ENCODE measurements around the gene NPSR1. TPM values are rescaled to one million over a fixed set of nuclear protein-coding genes. Genes with fewer than 3 reads are reported as not detected.

NPSR1 gene
- total RNA-seq, 4 donors from 2014 or later = not detected

DNA sequence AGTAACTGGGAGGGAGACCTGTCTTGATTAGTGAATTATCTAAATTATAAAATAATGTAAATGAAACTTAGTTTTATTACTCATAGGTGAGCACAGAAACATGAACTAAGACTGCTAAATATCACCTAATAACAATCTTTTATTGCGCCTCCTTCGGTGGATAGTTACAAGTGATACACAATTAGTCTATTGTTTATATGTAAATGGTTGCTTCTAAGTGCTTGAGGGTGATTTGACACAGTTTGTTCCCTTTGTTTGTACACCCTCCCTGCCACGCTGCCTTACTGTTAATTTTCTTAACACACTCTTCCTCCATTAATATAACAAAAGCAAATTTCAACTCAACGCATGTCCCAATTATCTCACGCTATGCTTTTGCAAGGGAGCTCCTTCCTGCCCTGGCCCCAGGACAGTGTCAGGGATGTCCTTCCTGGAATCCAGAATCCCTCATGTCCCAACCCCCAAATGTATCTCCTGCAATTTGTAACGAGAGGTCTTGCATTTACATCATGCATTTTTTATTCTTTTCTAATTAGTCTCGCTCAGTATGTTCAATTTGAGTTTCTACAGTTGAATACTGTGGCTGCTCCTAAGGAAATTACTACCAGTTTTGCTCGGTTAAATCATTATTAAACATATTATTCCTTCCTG is 4.2 kb downstream of the NPSR1 start:
- no peak for ATAC-seq
- DNase-seq = no peak
- no peak for TF ChIP-seq POLR2A (IDR thresholded peaks at IDR 0.05)
- TF ChIP-seq, protein P1, sequence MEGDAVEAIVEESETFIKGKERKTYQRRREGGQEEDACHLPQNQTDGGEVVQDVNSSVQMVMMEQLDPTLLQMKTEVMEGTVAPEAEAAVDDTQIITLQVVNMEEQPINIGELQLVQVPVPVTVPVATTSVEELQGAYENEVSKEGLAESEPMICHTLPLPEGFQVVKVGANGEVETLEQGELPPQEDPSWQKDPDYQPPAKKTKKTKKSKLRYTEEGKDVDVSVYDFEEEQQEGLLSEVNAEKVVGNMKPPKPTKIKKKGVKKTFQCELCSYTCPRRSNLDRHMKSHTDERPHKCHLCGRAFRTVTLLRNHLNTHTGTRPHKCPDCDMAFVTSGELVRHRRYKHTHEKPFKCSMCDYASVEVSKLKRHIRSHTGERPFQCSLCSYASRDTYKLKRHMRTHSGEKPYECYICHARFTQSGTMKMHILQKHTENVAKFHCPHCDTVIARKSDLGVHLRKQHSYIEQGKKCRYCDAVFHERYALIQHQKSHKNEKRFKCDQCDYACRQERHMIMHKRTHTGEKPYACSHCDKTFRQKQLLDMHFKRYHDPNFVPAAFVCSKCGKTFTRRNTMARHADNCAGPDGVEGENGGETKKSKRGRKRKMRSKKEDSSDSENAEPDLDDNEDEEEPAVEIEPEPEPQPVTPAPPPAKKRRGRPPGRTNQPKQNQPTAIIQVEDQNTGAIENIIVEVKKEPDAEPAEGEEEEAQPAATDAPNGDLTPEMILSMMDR (IDR thresholded peaks at IDR 0.05 in 4 of 5, conservative IDR thresholded peaks at IDR 0.05 in 1 of 5) = no peak
- no peaks in the 10 kb centered on the region for H3K27me3 ChIP-seq
- in situ Hi-C loops (cut with MboI; ENCODE audit: low sequenced_read_pairs in 4 of 4) (no loop called here), intact Hi-C loops (cut with DNase I; ENCODE audit: low total_unique reads) (no loop called here)
- H3K36me3 ChIP-seq = no peaks in the 10 kb centered on the region
- H3K4me3 ChIP-seq = no peak overlapping the region
- H3K4me1 ChIP-seq = no peaks in the 10 kb centered on the region
- no peak overlapping the region for H3K27ac ChIP-seq
- H3K9me3 ChIP-seq = no peaks in the 10 kb centered on the region

DNA sequence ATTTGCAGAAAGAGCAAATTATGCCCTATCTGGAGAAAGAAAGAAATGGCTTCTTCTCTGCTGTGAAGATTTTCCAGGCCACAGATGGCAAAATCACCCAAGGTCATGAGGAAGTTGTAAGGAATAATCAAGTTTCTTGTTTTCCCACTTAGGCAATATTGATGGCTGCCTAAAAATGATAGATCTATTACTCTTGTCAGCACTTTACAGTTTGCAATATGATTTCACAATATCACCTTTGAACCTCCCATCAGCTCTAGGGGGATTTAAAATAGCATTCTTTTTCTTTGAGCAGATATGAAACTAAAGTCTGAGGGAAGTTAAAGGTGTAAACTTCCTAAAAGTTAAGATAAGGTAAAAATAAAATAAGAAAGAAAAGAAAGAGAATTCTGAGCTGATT is 6.7 kb downstream of the NPSR1 start:
- Histone ChIP-seq H3K36me3 (no peaks in the 10 kb centered on the region), H3K4me3 (no peak overlapping the region), H3K27ac (no peak overlapping the region), H3K27me3 (no peaks in the 10 kb centered on the region), H3K4me1 (no peaks in the 10 kb centered on the region), H3K9me3 (no peaks in the 10 kb centered on the region)
- ATAC-seq (no peak), DNase-seq (no peak)
- in situ Hi-C loops (cut with MboI; ENCODE audit: low sequenced_read_pairs in 4 of 4) (no loop called here), intact Hi-C loops (cut with DNase I; ENCODE audit: low total_unique reads) (no loop called here)
- TF ChIP-seq, protein P1 (IDR thresholded peaks at IDR 0.05 in 4 of 5, conservative IDR thresholded peaks at IDR 0.05 in 1 of 5) = no peak
- TF ChIP-seq POLR2A (IDR thresholded peaks at IDR 0.05) = no peak

DNA sequence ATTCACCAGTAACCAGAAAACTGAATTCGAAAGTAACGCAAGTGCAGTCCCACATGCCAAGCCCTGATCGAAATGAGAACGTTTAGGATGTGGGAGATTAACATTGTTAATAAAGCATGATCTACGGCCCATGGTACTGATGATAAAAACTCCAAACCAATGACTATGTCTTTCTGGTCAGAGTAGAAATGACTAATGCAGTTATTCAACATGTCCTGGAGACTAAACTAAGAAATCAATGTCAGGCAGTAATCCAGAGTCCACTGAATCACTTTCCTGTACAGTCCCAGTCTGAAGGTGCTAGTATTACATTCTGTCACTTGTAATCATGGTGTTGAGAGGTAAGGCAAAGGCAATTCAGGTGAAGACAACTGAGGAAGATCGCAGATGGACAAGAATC is 14.4 kb downstream of the NPSR1 start:
- H3K9me3 ChIP-seq = no peaks in the 10 kb centered on the region
- H3K4me3 ChIP-seq = no peak overlapping the region
- no peaks in the 10 kb centered on the region for H3K4me1 ChIP-seq
- in situ Hi-C loops (cut with MboI; ENCODE audit: low sequenced_read_pairs in 4 of 4) = no loop called here
- TF ChIP-seq POLR2A (IDR thresholded peaks at IDR 0.05) = no peak
- TF ChIP-seq, protein P1 (IDR thresholded peaks at IDR 0.05 in 4 of 5, conservative IDR thresholded peaks at IDR 0.05 in 1 of 5) = no peak
- no peaks in the 10 kb centered on the region for H3K27me3 ChIP-seq
- H3K27ac ChIP-seq = no peak overlapping the region
- intact Hi-C loops (cut with DNase I; ENCODE audit: low total_unique reads) = no loop called here
- no peak for ATAC-seq
- no peaks in the 10 kb centered on the region for H3K36me3 ChIP-seq
- DNase-seq = no peak

DNA sequence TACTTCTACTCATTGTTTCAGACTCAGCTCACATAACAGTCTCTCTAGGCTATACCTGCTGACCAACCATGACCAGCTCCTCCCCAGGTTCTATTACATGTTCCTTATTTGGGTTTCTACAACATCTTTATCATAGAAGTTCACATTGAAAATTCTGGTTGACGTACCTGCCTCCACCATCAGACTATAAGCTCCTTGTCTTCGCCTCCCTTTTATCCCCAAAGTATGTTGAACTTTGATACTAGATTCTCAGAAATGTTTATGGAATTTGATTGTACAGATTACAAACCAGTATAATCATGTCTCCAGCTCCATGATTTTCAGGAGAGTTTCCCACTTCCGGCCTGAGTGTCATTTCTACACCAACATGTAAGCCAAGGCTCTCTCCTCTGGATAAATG is 15.0 kb downstream of the NPSR1 start:
- Histone ChIP-seq H3K4me3 (no peak overlapping the region), H3K9me3 (no peaks in the 10 kb centered on the region), H3K27me3 (no peaks in the 10 kb centered on the region), H3K36me3 (no peaks in the 10 kb centered on the region), H3K4me1 (no peaks in the 10 kb centered on the region), H3K27ac (no peak overlapping the region)
- no peak for DNase-seq
- TF ChIP-seq, protein P1 (IDR thresholded peaks at IDR 0.05 in 4 of 5, conservative IDR thresholded peaks at IDR 0.05 in 1 of 5) = no peak
- TF ChIP-seq POLR2A (IDR thresholded peaks at IDR 0.05) = no peak
- intact Hi-C loops (cut with DNase I; ENCODE audit: low total_unique reads) = no loop called here
- ATAC-seq = no peak
- in situ Hi-C loops (cut with MboI; ENCODE audit: low sequenced_read_pairs in 4 of 4) = no loop called here
